HCT116 (cell line): Measurements from ENCODE around the gene NTN3. TPM values are rescaled to one million over a fixed set of nuclear protein-coding genes. Genes with fewer than 3 reads are reported as not detected.

Experiments
- ATAC-seq: fragments of 200-7000 bp; cut with Tn5 transposase; 2 replicates; pipeline ENCODE4 v1.9.1; 2020; ENCODE audit warnings: mild to moderate bottlenecking, moderate library complexity
- BruUV-seq: library from RNA; stranded (reverse); fragments of 400-500 nt; replicated peaks from 2 replicates; lab custom pipeline; 2021; lab: Mats Ljungman, UMichigan
- CTCF ChIA-PET: fragments of 300-600 bp; sonication (Branson Sonifier 250); formaldehyde crosslinking; loops from one replicate; lab custom pipeline; 2021; ENCODE audit warnings: antibody characterized with exemption; lab: Charles Lee
- POLR2A ChIA-PET: fragments of 300-600, 350-600 bp; sonication (Branson Sonifier 250); formaldehyde crosslinking; loops from one replicate; lab custom pipeline; 2021; ENCODE audit warnings: antibody characterized with exemption; lab: Charles Lee
- RAD21 ChIA-PET, 2 experiments: fragments of 300-600 bp; sonication (Branson Sonifier 250); formaldehyde crosslinking; loops; one replicate each; lab custom pipeline; 2023; ENCODE audit warnings: low total read pairs in 2 of 2; ENCODE audit not compliant: uncharacterized antibody in 2 of 2, unreplicated experiment in 2 of 2, low non-redundant PET in 1 of 2; lab: Charles Lee
- DNase-seq: peaks from one replicate; pipeline ENCODE4 v3.0.0-alpha.2; 2010; ENCODE audit warnings: low read depth, low spot score
- H2AFZ ChIP-seq: fragments of 200-600 bp; shearing (Covaris generic), sonication (generic); 2 replicates; pipeline ENCODE4 v1.6.1; 2017; ENCODE audit warnings: low read depth, mixed run types, mixed read lengths, antibody characterized with exemption, low read length; ENCODE audit not compliant: poor library complexity, severe bottlenecking
- H3K27ac ChIP-seq: 2 replicates; pipeline ENCODE4 v1.5.1; 2012; ENCODE audit warnings: low read depth, low read length
- H3K27me3 ChIP-seq: fragments of 200-600 bp; sonication (generic); 2 replicates; pipeline ENCODE4 v1.6.1; 2016; ENCODE audit warnings: mixed run types, low read length, mixed read lengths; ENCODE audit not compliant: insufficient read depth
- H3K36me3 ChIP-seq, 2 experiments: fragments of 200-500 bp in 1 of 2; fragments of 200-600 bp in 1 of 2; sonication (Bioruptor generic) in 1 of 2; sonication (generic) in 1 of 2; 2 replicates each; pipeline versions ENCODE4 v1.5.1 to v1.6.1; 2014 to 2016; ENCODE audit warnings: low read length in 2 of 2, inconsistent platforms in 1 of 2, mixed read lengths in 1 of 2, mixed run types in 1 of 2; ENCODE audit not compliant: insufficient read depth in 2 of 2, control insufficient read depth in 1 of 2
- H3K4me1 ChIP-seq, 2 experiments: fragments of 200-600 bp in 1 of 2; sonication (generic) in 1 of 2; 2 replicates each; pipeline versions ENCODE4 v1.5.1 to v1.6.1; 2012 to 2017; ENCODE audit warnings: low read length in 2 of 2, inconsistent platforms in 1 of 2, mild to moderate bottlenecking in 1 of 2, mixed read lengths in 1 of 2, mixed run types in 1 of 2, moderate library complexity in 1 of 2; ENCODE audit not compliant: insufficient read depth in 2 of 2, control insufficient read depth in 1 of 2
- H3K4me2 ChIP-seq: fragments of 200-600 bp; sonication (generic); 2 replicates; pipeline ENCODE4 v1.6.1; 2017; ENCODE audit warnings: mixed run types, low read length, mixed read lengths
- H3K4me3 ChIP-seq, 2 experiments: fragments of 200-600 bp in 1 of 2; sonication (generic) in 1 of 2; replicated peaks in 1 of 2; 2 replicates each; pipeline ENCODE4 v1.5.1; 2011 to 2016; ENCODE audit warnings: low read length in 2 of 2, control low read depth in 1 of 2, low read depth in 1 of 2, mild to moderate bottlenecking in 1 of 2, mixed read lengths in 1 of 2, mixed run types in 1 of 2
- H3K79me2 ChIP-seq: fragments of 200-600 bp; sonication (generic); 2 replicates; pipeline ENCODE4 v1.6.1; 2017; ENCODE audit warnings: mild to moderate bottlenecking, mixed run types, low read length, moderate library complexity, mixed read lengths; ENCODE audit not compliant: insufficient read depth
- H3K9ac ChIP-seq: fragments of 200-600 bp; sonication (generic); 2 replicates; pipeline ENCODE4 v1.6.1; 2016; ENCODE audit warnings: low read length, mixed read lengths
- H3K9me2 ChIP-seq: fragments of 200-600 bp; sonication (generic), shearing (Covaris generic); 2 replicates; pipeline ENCODE4 v1.6.1; 2017; ENCODE audit warnings: mixed run types, mild to moderate bottlenecking, moderate library complexity; ENCODE audit not compliant: insufficient read depth
- H3K9me3 ChIP-seq, 2 experiments: fragments of 200-500 bp in 1 of 2; fragments of 200-600 bp in 1 of 2; sonication (Bioruptor generic) in 1 of 2; sonication (generic) in 1 of 2; 2 replicates each; pipeline ENCODE4 v1.6.1; 2014 to 2017; ENCODE audit warnings: low read length in 2 of 2, mixed read lengths in 2 of 2, inconsistent platforms in 1 of 2, low read depth in 1 of 2, mild to moderate bottlenecking in 1 of 2, mixed run types in 1 of 2, moderate library complexity in 1 of 2; ENCODE audit not compliant: control insufficient read depth in 1 of 2, insufficient read depth in 1 of 2
- H4K20me1 ChIP-seq: fragments of 200-600 bp; sonication (generic), shearing (Covaris generic); 2 replicates; pipeline ENCODE4 v1.6.1; 2017; ENCODE audit warnings: mixed run types, mild to moderate bottlenecking, moderate library complexity; ENCODE audit not compliant: insufficient read depth
- EGR1 ChIP-seq: IDR thresholded peaks from 2 replicates; pipeline ENCODE4 v1.6.1; 2012; ENCODE audit warnings: low read depth
- ELF1 ChIP-seq: IDR thresholded peaks from 2 replicates; pipeline ENCODE4 v1.6.1; 2012; ENCODE audit warnings: low read depth, borderline replicate concordance
- JUND ChIP-seq: IDR thresholded peaks from 2 replicates; pipeline ENCODE4 v1.6.1; 2012
- SIN3A ChIP-seq: IDR thresholded peaks from 2 replicates; pipeline ENCODE4 v1.6.1; 2012; ENCODE audit warnings: low read depth
- TCF7L2 ChIP-seq: IDR thresholded peaks from 2 replicates; pipeline ENCODE4 v1.7.0; 2011; ENCODE audit warnings: borderline replicate concordance, inconsistent platforms; ENCODE audit not compliant: insufficient read depth, insufficient read length; ENCODE audit errors: extremely low read depth
- ZFX ChIP-seq: fragments of 450-650 bp; IDR thresholded peaks from 2 replicates; pipeline ENCODE4 v1.6.1; 2017
- intact Hi-C: fragments of 100-400 bp; cut with micrococcal nuclease; formaldehyde crosslinking; loops from 2 replicates; pipeline ENCODE4 v1.10.0; 2022
- total RNA-seq: library from RNA; stranded (reverse); gene quantifications from one replicate; pipeline ENCODE4 v1.2.1, GENCODE V29; 2021; ENCODE audit not compliant: unreplicated experiment
- TF ChIP-seq, protein P1 (sequence below): IDR thresholded peaks from 2 replicates; pipeline ENCODE4 v1.6.1; 2012; ENCODE audit warnings: low read depth
- TF ChIP-seq, protein P2 (sequence below): IDR thresholded peaks from 2 replicates; pipeline ENCODE4 v1.6.1; 2012

Gene NTN3
- total RNA-seq, 1 experiment from 2014 or later, result 0.30 TPM

DNA sequence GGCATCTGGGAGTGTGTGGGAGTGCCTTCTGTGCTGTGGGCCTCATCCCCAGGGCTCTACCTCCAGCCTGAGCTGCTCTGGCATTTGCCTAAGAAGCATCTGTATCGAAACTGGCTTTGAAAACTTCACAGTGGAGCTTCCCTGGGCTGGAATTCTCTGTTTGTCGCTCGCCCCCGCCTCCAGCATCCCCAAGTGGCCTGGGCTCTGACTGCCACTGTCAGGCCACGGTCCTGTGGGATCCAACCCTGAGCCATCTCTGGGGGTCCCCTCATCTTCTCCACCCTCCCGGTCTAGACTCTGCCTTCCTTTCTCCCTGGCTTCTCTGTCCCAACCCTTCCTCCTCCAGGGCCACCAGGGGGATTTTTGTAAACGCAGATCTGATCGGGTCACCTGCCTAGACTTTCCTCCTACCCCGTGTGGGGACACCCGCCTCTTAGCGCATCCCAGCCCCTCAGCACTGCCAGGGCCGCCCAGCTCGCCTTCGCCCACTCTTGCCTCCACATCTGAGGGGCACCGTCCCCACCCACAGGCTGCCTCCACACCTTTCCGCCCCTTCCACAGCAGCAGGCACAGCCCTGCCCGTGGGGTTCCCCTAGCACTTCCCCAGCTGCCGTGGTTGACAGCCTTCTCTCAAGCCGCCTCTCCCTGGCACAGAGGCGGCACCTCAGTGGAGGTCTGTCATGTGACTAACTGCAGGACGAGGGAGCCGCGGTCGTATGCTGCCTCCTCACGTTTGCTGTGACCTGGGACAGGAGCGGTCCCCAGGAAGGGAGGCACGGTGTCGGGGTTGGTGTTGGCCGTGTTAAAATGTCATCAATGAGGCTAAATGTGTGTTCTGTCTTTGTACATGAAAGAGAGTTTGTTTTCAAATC, 15.8 kb downstream of the NTN3 start:
- Histone ChIP-seq H2AFZ (no peak overlapping the region), H4K20me1 (no peaks in the 10 kb centered on the region)
- no peak for TF ChIP-seq ZFX
- TF ChIP-seq ELF1, result no peak
- TF ChIP-seq, all 23 proteins: peak for 0
- H3K4me3 ChIP-seq, result no peak overlapping the region
- no peak overlapping the region for H3K27ac ChIP-seq
- POLR2A ChIA-PET, result no interaction called here
- no peak for ATAC-seq
- no peaks in the 10 kb centered on the region for H3K4me1 ChIP-seq
- no TSS peak for BruUV-seq
- RAD21 ChIA-PET, result no interaction called here
- no peak overlapping the region for H3K4me2 ChIP-seq
- intact Hi-C loops, result no loop called here
- H3K36me3 ChIP-seq, result no peaks in the 10 kb centered on the region; a peak in 1 of 4 replicates
- H3K9ac ChIP-seq, result no peak overlapping the region
- H3K9me2 ChIP-seq, result no peaks in the 10 kb centered on the region
- DNase-seq, result no peak
- H3K79me2 ChIP-seq, result peaks cover 14% of the 10 kb centered on the region; the same call in 1 of the 2 replicates
- no peaks in the 10 kb centered on the region for H3K27me3 ChIP-seq
- CTCF ChIA-PET, result no interaction called here
- H3K9me3 ChIP-seq, result no peaks in the 10 kb centered on the region

DNA sequence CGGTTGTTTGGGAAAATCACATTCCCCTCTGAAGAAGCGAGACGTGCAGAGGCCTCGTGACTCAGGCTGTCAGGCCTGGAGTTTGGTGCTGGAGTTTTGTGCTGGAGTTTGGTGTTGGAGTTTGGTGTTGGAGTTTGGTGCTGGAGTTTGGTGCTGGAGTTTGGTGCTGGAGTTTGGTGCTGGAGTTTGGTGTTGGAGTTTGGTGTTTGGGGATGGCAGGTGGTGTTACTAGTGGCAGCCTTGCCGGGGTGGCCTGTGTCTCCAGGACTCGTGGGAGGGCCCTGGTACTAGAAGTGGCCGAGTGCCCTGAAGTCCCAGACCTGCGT, 16.4 kb downstream of the NTN3 start:
- H3K4me1 ChIP-seq, result no peaks in the 10 kb centered on the region

More for the DNA sequence above, 16.4 kb downstream of the NTN3 start:
- no peaks in the 10 kb centered on the region for H3K27me3 ChIP-seq
- intact Hi-C loops, result no loop called here
- no peak for TF ChIP-seq ZFX
- TF ChIP-seq TCF7L2, result no peak
- TF ChIP-seq, protein P1, sequence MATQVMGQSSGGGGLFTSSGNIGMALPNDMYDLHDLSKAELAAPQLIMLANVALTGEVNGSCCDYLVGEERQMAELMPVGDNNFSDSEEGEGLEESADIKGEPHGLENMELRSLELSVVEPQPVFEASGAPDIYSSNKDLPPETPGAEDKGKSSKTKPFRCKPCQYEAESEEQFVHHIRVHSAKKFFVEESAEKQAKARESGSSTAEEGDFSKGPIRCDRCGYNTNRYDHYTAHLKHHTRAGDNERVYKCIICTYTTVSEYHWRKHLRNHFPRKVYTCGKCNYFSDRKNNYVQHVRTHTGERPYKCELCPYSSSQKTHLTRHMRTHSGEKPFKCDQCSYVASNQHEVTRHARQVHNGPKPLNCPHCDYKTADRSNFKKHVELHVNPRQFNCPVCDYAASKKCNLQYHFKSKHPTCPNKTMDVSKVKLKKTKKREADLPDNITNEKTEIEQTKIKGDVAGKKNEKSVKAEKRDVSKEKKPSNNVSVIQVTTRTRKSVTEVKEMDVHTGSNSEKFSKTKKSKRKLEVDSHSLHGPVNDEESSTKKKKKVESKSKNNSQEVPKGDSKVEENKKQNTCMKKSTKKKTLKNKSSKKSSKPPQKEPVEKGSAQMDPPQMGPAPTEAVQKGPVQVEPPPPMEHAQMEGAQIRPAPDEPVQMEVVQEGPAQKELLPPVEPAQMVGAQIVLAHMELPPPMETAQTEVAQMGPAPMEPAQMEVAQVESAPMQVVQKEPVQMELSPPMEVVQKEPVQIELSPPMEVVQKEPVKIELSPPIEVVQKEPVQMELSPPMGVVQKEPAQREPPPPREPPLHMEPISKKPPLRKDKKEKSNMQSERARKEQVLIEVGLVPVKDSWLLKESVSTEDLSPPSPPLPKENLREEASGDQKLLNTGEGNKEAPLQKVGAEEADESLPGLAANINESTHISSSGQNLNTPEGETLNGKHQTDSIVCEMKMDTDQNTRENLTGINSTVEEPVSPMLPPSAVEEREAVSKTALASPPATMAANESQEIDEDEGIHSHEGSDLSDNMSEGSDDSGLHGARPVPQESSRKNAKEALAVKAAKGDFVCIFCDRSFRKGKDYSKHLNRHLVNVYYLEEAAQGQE, result no peak
- TF ChIP-seq EGR1, result no peak
- TF ChIP-seq SIN3A, result no peak
- TF ChIP-seq, protein P2, sequence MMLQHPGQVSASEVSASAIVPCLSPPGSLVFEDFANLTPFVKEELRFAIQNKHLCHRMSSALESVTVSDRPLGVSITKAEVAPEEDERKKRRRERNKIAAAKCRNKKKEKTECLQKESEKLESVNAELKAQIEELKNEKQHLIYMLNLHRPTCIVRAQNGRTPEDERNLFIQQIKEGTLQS, result no peak
- no peak for TF ChIP-seq JUND
- peaks cover 15% of the 10 kb centered on the region; the same call in 1 of the 2 replicates for H3K79me2 ChIP-seq
- no peaks in the 10 kb centered on the region for H3K9me3 ChIP-seq
- no peak overlapping the region for H3K9ac ChIP-seq
- DNase-seq (no peak), ATAC-seq (no peak)
- H3K4me2 ChIP-seq, result no peak overlapping the region
- no peaks in the 10 kb centered on the region; a peak in 1 of 4 replicates for H3K36me3 ChIP-seq
- RAD21 ChIA-PET, result no interaction called here
- no TSS peak for BruUV-seq
- H3K9me2 ChIP-seq, result no peaks in the 10 kb centered on the region
- no peak overlapping the region for H3K4me3 ChIP-seq
- no peak overlapping the region for H3K27ac ChIP-seq
- CTCF ChIA-PET, result no interaction called here
- POLR2A ChIA-PET, result no interaction called here
- H4K20me1 ChIP-seq, result no peaks in the 10 kb centered on the region
- H2AFZ ChIP-seq, result no peak overlapping the region
